ENCODE data around the gene INVS. TPM values are rescaled to one million over a fixed set of nuclear protein-coding genes. Genes with fewer than 3 reads are reported as not detected.

The INVS gene
- total and polyA plus RNA-seq, 2 experiments from 2014 or later = 4.1 to 8.7 TPM

DNA sequence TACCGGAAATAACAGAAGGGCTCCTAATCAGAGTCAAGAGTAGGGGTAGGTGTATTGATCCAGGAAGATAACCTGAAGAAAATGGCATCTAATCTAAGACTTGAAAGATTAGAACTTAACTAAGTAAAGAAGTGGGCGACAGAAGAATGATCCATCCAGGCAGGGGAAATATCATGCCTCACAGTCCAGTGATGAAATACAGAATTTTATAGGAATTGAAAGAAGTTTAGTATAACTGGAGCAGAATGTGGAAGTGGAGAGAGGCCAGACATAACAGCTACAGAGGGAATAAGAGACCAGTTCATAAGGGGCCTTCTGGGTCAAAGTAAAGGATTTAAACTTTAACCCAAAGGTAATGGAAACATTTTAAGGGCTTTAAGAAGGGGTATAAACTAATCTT lies 42.5 kb upstream of the INVS start:
- H3K79me2 ChIP-seq (replicated peaks; ENCODE audit: insufficient read depth) = no peaks in the 10 kb centered on the region
- Mint-ChIP-seq H3K36me3 (ENCODE audit: low read depth) (no peaks in the 10 kb centered on the region; the same call in 2 of the 3 replicates), H3K27ac (0 out of 2 replicates have a peak overlapping the region, but pooled peaks have one; percentile 17), H3K4me1 (no peaks in the 10 kb centered on the region), H3K27me3 (ENCODE audit: insufficient read depth, low read depth, poor library complexity) (no peaks in the 10 kb centered on the region), H3K4me3 (no peak overlapping the region), H3K9me3 (no peaks in the 10 kb centered on the region)
- H3F3A ChIP-seq (replicated peaks; ENCODE audit: low read depth) = no peaks in the 10 kb centered on the region
- H3K4me3 ChIP-seq = no peak overlapping the region
- no peak overlapping the region for H2AFZ ChIP-seq
- TF ChIP-seq STAT1 (IDR thresholded peaks at IDR 0.05; ENCODE audit: unreplicated experiment) = no peak
- no peak for TF ChIP-seq EZH2phosphoT487 (IDR thresholded peaks at IDR 0.05; ENCODE audit: unreplicated experiment)
- no peak for TF ChIP-seq CREB1 (CRISPR knock-in tag; IDR thresholded peaks at IDR 0.05; ENCODE audit: low read depth)
- no peak for TF ChIP-seq JUNB (IDR thresholded peaks at IDR 0.05; ENCODE audit: unreplicated experiment)
- TF ChIP-seq ETS1 (IDR thresholded peaks at IDR 0.05) = no peak
- no peak for TF ChIP-seq NANOG (IDR thresholded peaks at IDR 0.05; ENCODE audit: borderline replicate concordance)
- TF ChIP-seq EZH2 (IDR thresholded peaks at IDR 0.05; ENCODE audit: low read depth, unreplicated experiment) = no peak
- no peak for TF ChIP-seq POLR2AphosphoS5 (IDR thresholded peaks at IDR 0.05; ENCODE audit: low read depth)
- TF ChIP-seq, protein P1, sequence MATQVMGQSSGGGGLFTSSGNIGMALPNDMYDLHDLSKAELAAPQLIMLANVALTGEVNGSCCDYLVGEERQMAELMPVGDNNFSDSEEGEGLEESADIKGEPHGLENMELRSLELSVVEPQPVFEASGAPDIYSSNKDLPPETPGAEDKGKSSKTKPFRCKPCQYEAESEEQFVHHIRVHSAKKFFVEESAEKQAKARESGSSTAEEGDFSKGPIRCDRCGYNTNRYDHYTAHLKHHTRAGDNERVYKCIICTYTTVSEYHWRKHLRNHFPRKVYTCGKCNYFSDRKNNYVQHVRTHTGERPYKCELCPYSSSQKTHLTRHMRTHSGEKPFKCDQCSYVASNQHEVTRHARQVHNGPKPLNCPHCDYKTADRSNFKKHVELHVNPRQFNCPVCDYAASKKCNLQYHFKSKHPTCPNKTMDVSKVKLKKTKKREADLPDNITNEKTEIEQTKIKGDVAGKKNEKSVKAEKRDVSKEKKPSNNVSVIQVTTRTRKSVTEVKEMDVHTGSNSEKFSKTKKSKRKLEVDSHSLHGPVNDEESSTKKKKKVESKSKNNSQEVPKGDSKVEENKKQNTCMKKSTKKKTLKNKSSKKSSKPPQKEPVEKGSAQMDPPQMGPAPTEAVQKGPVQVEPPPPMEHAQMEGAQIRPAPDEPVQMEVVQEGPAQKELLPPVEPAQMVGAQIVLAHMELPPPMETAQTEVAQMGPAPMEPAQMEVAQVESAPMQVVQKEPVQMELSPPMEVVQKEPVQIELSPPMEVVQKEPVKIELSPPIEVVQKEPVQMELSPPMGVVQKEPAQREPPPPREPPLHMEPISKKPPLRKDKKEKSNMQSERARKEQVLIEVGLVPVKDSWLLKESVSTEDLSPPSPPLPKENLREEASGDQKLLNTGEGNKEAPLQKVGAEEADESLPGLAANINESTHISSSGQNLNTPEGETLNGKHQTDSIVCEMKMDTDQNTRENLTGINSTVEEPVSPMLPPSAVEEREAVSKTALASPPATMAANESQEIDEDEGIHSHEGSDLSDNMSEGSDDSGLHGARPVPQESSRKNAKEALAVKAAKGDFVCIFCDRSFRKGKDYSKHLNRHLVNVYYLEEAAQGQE (IDR thresholded peaks at IDR 0.05; ENCODE audit: unreplicated experiment) = no peak
- TF ChIP-seq, protein P2, sequence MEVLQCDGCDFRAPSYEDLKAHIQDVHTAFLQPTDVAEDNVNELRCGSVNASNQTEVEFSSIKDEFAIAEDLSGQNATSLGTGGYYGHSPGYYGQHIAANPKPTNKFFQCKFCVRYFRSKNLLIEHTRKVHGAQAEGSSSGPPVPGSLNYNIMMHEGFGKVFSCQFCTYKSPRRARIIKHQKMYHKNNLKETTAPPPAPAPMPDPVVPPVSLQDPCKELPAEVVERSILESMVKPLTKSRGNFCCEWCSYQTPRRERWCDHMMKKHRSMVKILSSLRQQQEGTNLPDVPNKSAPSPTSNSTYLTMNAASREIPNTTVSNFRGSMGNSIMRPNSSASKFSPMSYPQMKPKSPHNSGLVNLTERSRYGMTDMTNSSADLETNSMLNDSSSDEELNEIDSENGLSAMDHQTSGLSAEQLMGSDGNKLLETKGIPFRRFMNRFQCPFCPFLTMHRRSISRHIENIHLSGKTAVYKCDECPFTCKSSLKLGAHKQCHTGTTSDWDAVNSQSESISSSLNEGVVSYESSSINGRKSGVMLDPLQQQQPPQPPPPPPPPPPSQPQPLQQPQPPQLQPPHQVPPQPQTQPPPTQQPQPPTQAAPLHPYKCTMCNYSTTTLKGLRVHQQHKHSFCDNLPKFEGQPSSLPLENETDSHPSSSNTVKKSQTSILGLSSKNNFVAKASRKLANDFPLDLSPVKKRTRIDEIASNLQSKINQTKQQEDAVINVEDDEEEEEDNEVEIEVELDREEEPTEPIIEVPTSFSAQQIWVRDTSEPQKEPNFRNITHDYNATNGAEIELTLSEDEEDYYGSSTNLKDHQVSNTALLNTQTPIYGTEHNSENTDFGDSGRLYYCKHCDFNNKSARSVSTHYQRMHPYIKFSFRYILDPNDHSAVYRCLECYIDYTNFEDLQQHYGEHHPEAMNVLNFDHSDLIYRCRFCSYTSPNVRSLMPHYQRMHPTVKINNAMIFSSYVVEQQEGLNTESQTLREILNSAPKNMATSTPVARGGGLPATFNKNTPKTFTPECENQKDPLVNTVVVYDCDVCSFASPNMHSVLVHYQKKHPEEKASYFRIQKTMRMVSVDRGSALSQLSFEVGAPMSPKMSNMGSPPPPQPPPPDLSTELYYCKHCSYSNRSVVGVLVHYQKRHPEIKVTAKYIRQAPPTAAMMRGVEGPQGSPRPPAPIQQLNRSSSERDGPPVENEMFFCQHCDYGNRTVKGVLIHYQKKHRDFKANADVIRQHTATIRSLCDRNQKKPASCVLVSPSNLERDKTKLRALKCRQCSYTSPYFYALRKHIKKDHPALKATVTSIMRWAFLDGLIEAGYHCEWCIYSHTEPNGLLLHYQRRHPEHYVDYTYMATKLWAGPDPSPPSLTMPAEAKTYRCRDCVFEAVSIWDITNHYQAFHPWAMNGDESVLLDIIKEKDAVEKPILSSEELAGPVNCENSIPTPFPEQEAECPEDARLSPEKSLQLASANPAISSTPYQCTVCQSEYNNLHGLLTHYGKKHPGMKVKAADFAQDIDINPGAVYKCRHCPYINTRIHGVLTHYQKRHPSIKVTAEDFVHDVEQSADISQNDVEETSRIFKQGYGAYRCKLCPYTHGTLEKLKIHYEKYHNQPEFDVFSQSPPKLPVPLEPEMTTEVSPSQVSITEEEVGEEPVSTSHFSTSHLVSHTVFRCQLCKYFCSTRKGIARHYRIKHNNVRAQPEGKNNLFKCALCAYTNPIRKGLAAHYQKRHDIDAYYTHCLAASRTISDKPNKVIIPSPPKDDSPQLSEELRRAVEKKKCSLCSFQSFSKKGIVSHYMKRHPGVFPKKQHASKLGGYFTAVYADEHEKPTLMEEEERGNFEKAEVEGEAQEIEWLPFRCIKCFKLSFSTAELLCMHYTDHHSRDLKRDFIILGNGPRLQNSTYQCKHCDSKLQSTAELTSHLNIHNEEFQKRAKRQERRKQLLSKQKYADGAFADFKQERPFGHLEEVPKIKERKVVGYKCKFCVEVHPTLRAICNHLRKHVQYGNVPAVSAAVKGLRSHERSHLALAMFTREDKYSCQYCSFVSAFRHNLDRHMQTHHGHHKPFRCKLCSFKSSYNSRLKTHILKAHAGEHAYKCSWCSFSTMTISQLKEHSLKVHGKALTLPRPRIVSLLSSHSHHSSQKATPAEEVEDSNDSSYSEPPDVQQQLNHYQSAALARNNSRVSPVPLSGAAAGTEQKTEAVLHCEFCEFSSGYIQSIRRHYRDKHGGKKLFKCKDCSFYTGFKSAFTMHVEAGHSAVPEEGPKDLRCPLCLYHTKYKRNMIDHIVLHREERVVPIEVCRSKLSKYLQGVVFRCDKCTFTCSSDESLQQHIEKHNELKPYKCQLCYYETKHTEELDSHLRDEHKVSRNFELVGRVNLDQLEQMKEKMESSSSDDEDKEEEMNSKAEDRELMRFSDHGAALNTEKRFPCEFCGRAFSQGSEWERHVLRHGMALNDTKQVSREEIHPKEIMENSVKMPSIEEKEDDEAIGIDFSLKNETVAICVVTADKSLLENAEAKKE (CRISPR knock-in tag; IDR thresholded peaks at IDR 0.05) = no peak
- no peak for TF ChIP-seq ZNF331 (CRISPR knock-in tag; IDR thresholded peaks at IDR 0.05; ENCODE audit: low read depth)
- no peaks in the 10 kb centered on the region; the same call in 1 of the 2 replicates for H4K20me1 ChIP-seq (replicated peaks; ENCODE audit: insufficient read depth)
- no peaks in the 10 kb centered on the region for H3K36me3 ChIP-seq (ENCODE audit: insufficient read depth)
- no peak for ATAC-seq
- H3K9me2 ChIP-seq (ENCODE audit: insufficient read depth) = no peaks in the 10 kb centered on the region
- no peak overlapping the region for H3K4me2 ChIP-seq
- H3K4me1 ChIP-seq (ENCODE audit: insufficient read depth) = no peaks in the 10 kb centered on the region
- no peak overlapping the region for H3K27ac ChIP-seq (ENCODE audit: low read depth)
- no peak for DNase-seq (ENCODE audit: low spot score)
- H3K27me3 ChIP-seq (ENCODE audit: insufficient read depth) = no peaks in the 10 kb centered on the region

All from GM23338 (cell line).